HCT116 (cell line): Measurements from ENCODE around the gene C9orf50. TPM values are rescaled to one million over a fixed set of nuclear protein-coding genes. Genes with fewer than 3 reads are reported as not detected.

ENCODE experiments used
- ATAC-seq: fragments of 200-7000 bp; cut with Tn5 transposase; 2 replicates; pipeline ENCODE4 v1.9.1; 2020; ENCODE audit warnings: mild to moderate bottlenecking, moderate library complexity
- BruUV-seq: library from RNA; stranded (reverse); fragments of 400-500 nt; replicated peaks from 2 replicates; lab custom pipeline; 2021; lab: Mats Ljungman, UMichigan
- CTCF ChIA-PET: fragments of 300-600 bp; sonication (Branson Sonifier 250); formaldehyde crosslinking; loops from one replicate; lab custom pipeline; 2021; ENCODE audit warnings: antibody characterized with exemption; lab: Charles Lee
- POLR2A ChIA-PET: fragments of 300-600, 350-600 bp; sonication (Branson Sonifier 250); formaldehyde crosslinking; loops from one replicate; lab custom pipeline; 2021; ENCODE audit warnings: antibody characterized with exemption; lab: Charles Lee
- RAD21 ChIA-PET, 2 experiments: fragments of 300-600 bp; sonication (Branson Sonifier 250); formaldehyde crosslinking; loops; one replicate each; lab custom pipeline; 2023; ENCODE audit warnings: low total read pairs in 2 of 2; ENCODE audit not compliant: uncharacterized antibody in 2 of 2, unreplicated experiment in 2 of 2, low non-redundant PET in 1 of 2; lab: Charles Lee
- DNase-seq: peaks from one replicate; pipeline ENCODE4 v3.0.0-alpha.2; 2010; ENCODE audit warnings: low read depth, low spot score
- H2AFZ ChIP-seq: fragments of 200-600 bp; shearing (Covaris generic), sonication (generic); 2 replicates; pipeline ENCODE4 v1.6.1; 2017; ENCODE audit warnings: low read depth, mixed run types, mixed read lengths, antibody characterized with exemption, low read length; ENCODE audit not compliant: poor library complexity, severe bottlenecking
- H3K27ac ChIP-seq: 2 replicates; pipeline ENCODE4 v1.5.1; 2012; ENCODE audit warnings: low read depth, low read length
- H3K27me3 ChIP-seq: fragments of 200-600 bp; sonication (generic); 2 replicates; pipeline ENCODE4 v1.6.1; 2016; ENCODE audit warnings: mixed run types, low read length, mixed read lengths; ENCODE audit not compliant: insufficient read depth
- H3K36me3 ChIP-seq, 2 experiments: fragments of 200-500 bp in 1 of 2; fragments of 200-600 bp in 1 of 2; sonication (Bioruptor generic) in 1 of 2; sonication (generic) in 1 of 2; 2 replicates each; pipeline versions ENCODE4 v1.5.1 to v1.6.1; 2014 to 2016; ENCODE audit warnings: low read length in 2 of 2, inconsistent platforms in 1 of 2, mixed read lengths in 1 of 2, mixed run types in 1 of 2; ENCODE audit not compliant: insufficient read depth in 2 of 2, control insufficient read depth in 1 of 2
- H3K4me1 ChIP-seq, 2 experiments: fragments of 200-600 bp in 1 of 2; sonication (generic) in 1 of 2; 2 replicates each; pipeline versions ENCODE4 v1.5.1 to v1.6.1; 2012 to 2017; ENCODE audit warnings: low read length in 2 of 2, inconsistent platforms in 1 of 2, mild to moderate bottlenecking in 1 of 2, mixed read lengths in 1 of 2, mixed run types in 1 of 2, moderate library complexity in 1 of 2; ENCODE audit not compliant: insufficient read depth in 2 of 2, control insufficient read depth in 1 of 2
- H3K4me2 ChIP-seq: fragments of 200-600 bp; sonication (generic); 2 replicates; pipeline ENCODE4 v1.6.1; 2017; ENCODE audit warnings: mixed run types, low read length, mixed read lengths
- H3K4me3 ChIP-seq, 2 experiments: fragments of 200-600 bp in 1 of 2; sonication (generic) in 1 of 2; replicated peaks in 1 of 2; 2 replicates each; pipeline ENCODE4 v1.5.1; 2011 to 2016; ENCODE audit warnings: low read length in 2 of 2, control low read depth in 1 of 2, low read depth in 1 of 2, mild to moderate bottlenecking in 1 of 2, mixed read lengths in 1 of 2, mixed run types in 1 of 2
- H3K79me2 ChIP-seq: fragments of 200-600 bp; sonication (generic); 2 replicates; pipeline ENCODE4 v1.6.1; 2017; ENCODE audit warnings: mild to moderate bottlenecking, mixed run types, low read length, moderate library complexity, mixed read lengths; ENCODE audit not compliant: insufficient read depth
- H3K9ac ChIP-seq: fragments of 200-600 bp; sonication (generic); 2 replicates; pipeline ENCODE4 v1.6.1; 2016; ENCODE audit warnings: low read length, mixed read lengths
- H3K9me2 ChIP-seq: fragments of 200-600 bp; sonication (generic), shearing (Covaris generic); 2 replicates; pipeline ENCODE4 v1.6.1; 2017; ENCODE audit warnings: mixed run types, mild to moderate bottlenecking, moderate library complexity; ENCODE audit not compliant: insufficient read depth
- H3K9me3 ChIP-seq, 2 experiments: fragments of 200-500 bp in 1 of 2; fragments of 200-600 bp in 1 of 2; sonication (Bioruptor generic) in 1 of 2; sonication (generic) in 1 of 2; 2 replicates each; pipeline ENCODE4 v1.6.1; 2014 to 2017; ENCODE audit warnings: low read length in 2 of 2, mixed read lengths in 2 of 2, inconsistent platforms in 1 of 2, low read depth in 1 of 2, mild to moderate bottlenecking in 1 of 2, mixed run types in 1 of 2, moderate library complexity in 1 of 2; ENCODE audit not compliant: control insufficient read depth in 1 of 2, insufficient read depth in 1 of 2
- H4K20me1 ChIP-seq: fragments of 200-600 bp; sonication (generic), shearing (Covaris generic); 2 replicates; pipeline ENCODE4 v1.6.1; 2017; ENCODE audit warnings: mixed run types, mild to moderate bottlenecking, moderate library complexity; ENCODE audit not compliant: insufficient read depth
- ATF3 ChIP-seq: IDR thresholded peaks from 2 replicates; pipeline ENCODE4 v1.6.1; 2012
- CBX3 ChIP-seq: IDR thresholded peaks from 2 replicates; pipeline ENCODE4 v1.6.1; 2012; ENCODE audit warnings: low read depth
- CEBPB ChIP-seq: IDR thresholded peaks from 2 replicates; pipeline ENCODE4 v1.6.1; 2012; ENCODE audit warnings: low read depth
- CTCF ChIP-seq, 3 experiments: fragments of 200-600 bp in 1 of 3; sonication (generic) in 1 of 3; IDR thresholded peaks in 2 of 3; conservative IDR thresholded peaks in 1 of 3; 2 replicates each; pipeline ENCODE4 v1.5.1; 2012 to 2017; ENCODE audit warnings: low read depth in 2 of 3, low read length in 2 of 3, antibody characterized with exemption in 1 of 3, borderline replicate concordance in 1 of 3, control low read depth in 1 of 3, mild to moderate bottlenecking in 1 of 3, mixed read lengths in 1 of 3, mixed run types in 1 of 3, moderate library complexity in 1 of 3; ENCODE audit not compliant: insufficient read depth in 1 of 3
- EZH2 ChIP-seq: fragments of 200-600 bp; sonication (generic); IDR thresholded peaks from 2 replicates; pipeline ENCODE4 v1.6.1; 2017; ENCODE audit warnings: antibody characterized with exemption, mixed run types
- EZH2phosphoT487 ChIP-seq: fragments of 200-600 bp; IDR thresholded peaks from 2 replicates; pipeline ENCODE4 v1.6.1; 2018; ENCODE audit warnings: antibody characterized with exemption, borderline replicate concordance
- FOSL1 ChIP-seq: IDR thresholded peaks from 2 replicates; pipeline ENCODE4 v1.6.1; 2012; ENCODE audit warnings: low read depth
- POLR2A ChIP-seq: IDR thresholded peaks from 2 replicates; pipeline ENCODE4 v1.7.0; 2011; ENCODE audit warnings: borderline replicate concordance; ENCODE audit not compliant: insufficient read depth, insufficient read length; ENCODE audit errors: extremely low read depth
- RAD21 ChIP-seq: IDR thresholded peaks from 2 replicates; pipeline ENCODE4 v1.6.1; 2012; ENCODE audit warnings: low read depth, mild to moderate bottlenecking
- SIN3A ChIP-seq: IDR thresholded peaks from 2 replicates; pipeline ENCODE4 v1.6.1; 2012; ENCODE audit warnings: low read depth
- TCF7L2 ChIP-seq: IDR thresholded peaks from 2 replicates; pipeline ENCODE4 v1.7.0; 2011; ENCODE audit warnings: borderline replicate concordance, inconsistent platforms; ENCODE audit not compliant: insufficient read depth, insufficient read length; ENCODE audit errors: extremely low read depth
- YY1 ChIP-seq: IDR thresholded peaks from 2 replicates; pipeline ENCODE4 v1.6.1; 2011; ENCODE audit warnings: low read length, low read depth, moderate library complexity, mild to moderate bottlenecking; ENCODE audit not compliant: insufficient replicate concordance; ENCODE audit errors: extremely low read depth
- intact Hi-C: fragments of 100-400 bp; cut with micrococcal nuclease; formaldehyde crosslinking; loops from 2 replicates; pipeline ENCODE4 v1.10.0; 2022
- total RNA-seq: library from RNA; stranded (reverse); gene quantifications from one replicate; pipeline ENCODE4 v1.2.1, GENCODE V29; 2021; ENCODE audit not compliant: unreplicated experiment
- TF ChIP-seq, protein P1 (sequence below): IDR thresholded peaks from 2 replicates; pipeline ENCODE4 v1.6.1; 2012

Gene C9orf50
- total RNA-seq, 1 experiment from 2014 or later, result not detected

GRCh38 chr9:129627556-129628440 is 6.9 kb upstream of the C9orf50 start:
- BruUV-seq, result no TSS peak
- intact Hi-C loops, result no loop called here
- Histone ChIP-seq H4K20me1 (peaks cover 15% of the 10 kb centered on the region; the same call in 1 of the 2 replicates), H3K27ac (peak overlapping the region; percentile 86), H3K4me3 (peak overlapping the region; percentile 88 to 99), H3K4me2 (peak overlapping the region; percentile 88), H3K79me2 (peaks cover 68% of the 10 kb centered on the region), H3K9ac (peak overlapping the region; percentile 96), H3K27me3 (no peaks in the 10 kb centered on the region), H3K9me3 (no peaks in the 10 kb centered on the region), H3K9me2 (no peaks in the 10 kb centered on the region), H2AFZ (no peak overlapping the region), H3K36me3 (peaks cover 14 to 44% of the 10 kb centered on the region in 2 experiments; a peak in 3 of 4 replicates), H3K4me1 (peaks cover 11 to 38% of the 10 kb centered on the region in 2 experiments)
- CTCF ChIA-PET, result interaction anchor here (1.1 to 1.5 kb wide), 2 partner anchors 12 to 496 kb away, joined by 3 read pairs; no protein-coding TSS in a partner anchor
- POLR2A ChIA-PET, result interaction anchor here (0.8 to 1.2 kb wide), 3 partner anchors 9 to 488 kb away, joined by 3 read pairs; no protein-coding TSS in a partner anchor
- no peak for DNase-seq
- RAD21 ChIA-PET, result no interaction called here
- TF ChIP-seq RAD21 (no peak), POLR2A (no peak), CBX3 (no peak), ATF3 (no peak), EZH2phosphoT487 (no peak)
- ATAC-seq, result no peak

DNA sequence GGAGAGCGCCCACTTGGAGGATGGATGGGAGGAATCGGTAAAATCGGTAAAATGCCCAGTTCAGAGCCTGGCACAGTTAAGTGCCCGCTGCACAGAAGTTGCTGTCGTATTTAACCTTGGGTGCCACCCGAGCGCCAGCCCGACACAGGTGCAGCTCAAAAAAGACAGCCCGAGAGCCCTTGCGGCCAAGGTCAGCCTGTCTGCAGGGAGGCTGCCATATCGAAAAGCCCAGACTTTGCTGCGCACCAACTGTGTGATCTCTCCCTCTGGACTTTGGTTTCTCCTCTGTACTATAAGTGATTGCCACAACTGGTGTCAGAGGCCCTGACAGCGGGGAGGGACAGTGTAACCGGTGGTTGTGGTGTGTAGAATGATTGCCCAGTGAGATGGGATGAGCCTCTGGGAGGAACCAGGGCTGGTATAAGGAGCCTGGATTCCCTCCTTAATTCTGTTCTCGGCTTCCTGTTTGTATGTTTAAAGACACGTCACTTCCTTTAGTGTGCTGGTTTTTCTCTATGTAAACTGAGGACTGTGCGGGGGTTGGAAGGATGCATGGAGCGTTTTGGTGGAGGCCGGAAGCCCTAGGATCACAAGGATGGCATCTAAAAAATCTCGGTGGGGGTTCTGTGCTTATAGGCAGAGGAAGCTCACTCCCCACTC is 5.9 kb upstream of the C9orf50 start:
- no peak for DNase-seq
- Histone ChIP-seq H2AFZ (no peak overlapping the region), H3K4me1 (peaks cover 11 to 40% of the 10 kb centered on the region in 2 experiments), H3K9me2 (no peaks in the 10 kb centered on the region), H3K79me2 (peaks cover 57% of the 10 kb centered on the region), H3K4me2 (peak overlapping the region; percentile 88), H3K36me3 (peaks cover 5 to 36% of the 10 kb centered on the region in 2 experiments; a peak in 3 of 4 replicates), H4K20me1 (peaks cover 15% of the 10 kb centered on the region; the same call in 1 of the 2 replicates), H3K9ac (peak overlapping the region; percentile 96), H3K27ac (peak overlapping the region; percentile 86), H3K4me3 (peak overlapping the region; percentile 88 to 99), H3K27me3 (no peaks in the 10 kb centered on the region), H3K9me3 (no peaks in the 10 kb centered on the region)
- ChIA-PET RAD21 (interaction anchor here in 1 of 2 experiments (0.5 kb wide), 1 partner anchor 191 kb away, joined by 4 read pairs; no protein-coding TSS in a partner anchor), CTCF (interaction anchor here (1.1 to 4.4 kb wide), 6 partner anchors 10 to 496 kb away, joined by 3 to 91 read pairs (median 16); no protein-coding TSS in a partner anchor), POLR2A (interaction anchor here (0.8 to 3.8 kb wide), 6 partner anchors 10 to 487 kb away, joined by 3 to 26 read pairs (median 3); no protein-coding TSS in a partner anchor)
- intact Hi-C loops, result no loop called here
- ATAC-seq, result peak; percentile 40
- no TSS peak for BruUV-seq
- TF ChIP-seq TCF7L2 (no peak), EZH2 (no peak), CTCF (IDR thresholded peaks at IDR 0.05 in 2 of 3, conservative IDR thresholded peaks at IDR 0.05 in 1 of 3; ENCODE audit: borderline replicate concordance in 1 of 3, insufficient read depth in 1 of 3, low read depth in 2 of 3, low read length in 2 of 3) (no peak), CBX3 (no peak), CEBPB (no peak), ATF3 (no peak), POLR2A (no peak), YY1 (no peak), SIN3A (no peak), FOSL1 (no peak)
- TF ChIP-seq, protein P1, sequence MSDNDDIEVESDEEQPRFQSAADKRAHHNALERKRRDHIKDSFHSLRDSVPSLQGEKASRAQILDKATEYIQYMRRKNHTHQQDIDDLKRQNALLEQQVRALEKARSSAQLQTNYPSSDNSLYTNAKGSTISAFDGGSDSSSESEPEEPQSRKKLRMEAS, result no peak
